SK-N-SH (cell line): ENCODE measurements around the gene DEAF1. TPM values are rescaled to one million over a fixed set of nuclear protein-coding genes. Genes with fewer than 3 reads are reported as not detected.

Experiments used
- CTCF ChIA-PET: fragments of 300-600, 350-600 bp; formaldehyde crosslinking; extraction: SDS; loops from one replicate; lab custom pipeline; 2021; lab: Yijun Ruan, JAX
- POLR2A ChIA-PET: fragments of 350-600 bp; sonication (Branson Sonifier 250); formaldehyde crosslinking; extraction: SDS; loops from one replicate; lab custom pipeline; 2020; ENCODE audit warnings: antibody characterized with exemption, inconsistent platforms; lab: Yijun Ruan, JAX
- DNase-seq: peaks from one replicate; pipeline ENCODE4 v3.0.0; 2012
- H2AFZ ChIP-seq: fragments of 200-600 bp; sonication (generic); 2 replicates; pipeline ENCODE4 v1.8.1; 2016; ENCODE audit warnings: antibody characterized with exemption, mild to moderate bottlenecking, low read depth
- H3F3A ChIP-seq: fragments of 200-600 bp; sonication (generic); replicated peaks from 2 replicates; pipeline ENCODE3; 2016; ENCODE audit warnings: antibody characterized with exemption, mild to moderate bottlenecking; ENCODE audit not compliant: insufficient read depth
- H3K27ac ChIP-seq, 2 experiments: fragments of 200-500 bp in 1 of 2; fragments of 200-600 bp in 1 of 2; sonication (Bioruptor generic) in 1 of 2; sonication (generic), shearing (Covaris generic) in 1 of 2; 2 replicates each; pipeline versions ENCODE4 v1.5.1 to v1.6.1; 2014 to 2016; ENCODE audit warnings: low read depth in 2 of 2, inconsistent platforms in 1 of 2, low read length in 1 of 2, mild to moderate bottlenecking in 1 of 2, mixed read lengths in 1 of 2
- H3K27me3 ChIP-seq: fragments of 200-600 bp; sonication (generic), shearing (Covaris generic); 2 replicates; pipeline ENCODE4 v1.6.1; 2016; ENCODE audit warnings: mixed run types; ENCODE audit not compliant: insufficient read depth
- H3K36me3 ChIP-seq, 2 experiments: fragments of 200-500 bp in 1 of 2; fragments of 200-600 bp in 1 of 2; sonication (Bioruptor generic) in 1 of 2; sonication (generic) in 1 of 2; replicated peaks in 1 of 2; 2 replicates each; pipeline versions ENCODE3 to v1.5.1; 2014 to 2016; ENCODE audit warnings: low read length in 1 of 2, mild to moderate bottlenecking in 1 of 2; ENCODE audit not compliant: insufficient read depth in 2 of 2, control insufficient read depth in 1 of 2
- H3K4me1 ChIP-seq, 2 experiments: fragments of 200-500 bp in 1 of 2; fragments of 200-600 bp in 1 of 2; sonication (Bioruptor generic) in 1 of 2; sonication (generic), shearing (Covaris generic) in 1 of 2; 2 replicates each; pipeline versions ENCODE4 v1.5.1 to v1.6.1; 2014 to 2016; ENCODE audit warnings: low read depth in 1 of 2, low read length in 1 of 2, mixed run types in 1 of 2; ENCODE audit not compliant: insufficient read depth in 2 of 2, control insufficient read depth in 1 of 2
- H3K4me2 ChIP-seq: fragments of 200-600 bp; sonication (generic), shearing (Covaris generic); 2 replicates; pipeline ENCODE4 v1.6.1; 2017; ENCODE audit warnings: mixed run types
- H3K4me3 ChIP-seq, 2 experiments: fragments of 200-500 bp in 1 of 2; fragments of 200-600 bp in 1 of 2; sonication (Bioruptor generic) in 1 of 2; sonication (generic), shearing (Covaris generic) in 1 of 2; 2 replicates each; pipeline versions ENCODE4 v1.5.1 to v1.8.1; 2014 to 2016; ENCODE audit warnings: low read depth in 2 of 2, inconsistent platforms in 1 of 2, low read length in 1 of 2, mild to moderate bottlenecking in 1 of 2, mixed read lengths in 1 of 2, moderate library complexity in 1 of 2
- H3K79me2 ChIP-seq: fragments of 200-600 bp; sonication (generic); 2 replicates; pipeline ENCODE4 v1.8.1; 2017; ENCODE audit warnings: mild to moderate bottlenecking; ENCODE audit not compliant: insufficient read depth
- H3K9ac ChIP-seq: fragments of 200-600 bp; sonication (generic); 2 replicates; pipeline ENCODE4 v1.6.1; 2017; ENCODE audit warnings: mixed run types
- H3K9me2 ChIP-seq: fragments of 200-600 bp; sonication (generic); 2 replicates; pipeline ENCODE4 v1.6.1; 2017; ENCODE audit warnings: mixed run types
- H3K9me3 ChIP-seq: fragments of 200-600 bp; sonication (generic); 2 replicates; pipeline ENCODE4 v1.6.1; 2017; ENCODE audit warnings: mixed run types, mild to moderate bottlenecking, moderate library complexity
- H4K20me1 ChIP-seq: fragments of 200-600 bp; sonication (generic); 2 replicates; pipeline ENCODE4 v1.6.1; 2017; ENCODE audit warnings: mild to moderate bottlenecking, mixed run types; ENCODE audit not compliant: insufficient read depth
- CHD2 ChIP-seq: fragments of 150-350 bp; IDR thresholded peaks from 2 replicates; pipeline ENCODE4 v1.6.1; 2018; ENCODE audit warnings: low read length; ENCODE audit not compliant: partially characterized antibody
- EP300 ChIP-seq, 2 experiments: IDR thresholded peaks; 2 replicates each; pipeline versions ENCODE4 v1.4.0 to v1.6.1; 2012; ENCODE audit warnings: borderline replicate concordance in 1 of 2, low read depth in 1 of 2, low read length in 1 of 2
- FOXM1 ChIP-seq: IDR thresholded peaks from 2 replicates; pipeline ENCODE4 v1.4.0; 2012; ENCODE audit warnings: low read depth, mild to moderate bottlenecking
- GABPA ChIP-seq: IDR thresholded peaks from 2 replicates; pipeline ENCODE4 v1.4.0; 2012; ENCODE audit warnings: low read depth, mild to moderate bottlenecking
- POLR2AphosphoS5 ChIP-seq: IDR thresholded peaks from 2 replicates; pipeline ENCODE4 v1.6.1; 2012; ENCODE audit warnings: low read depth, low read length
- RAD21 ChIP-seq: IDR thresholded peaks from 2 replicates; pipeline ENCODE4 v1.6.1; 2012; ENCODE audit warnings: mild to moderate bottlenecking, low read length
- RCOR1 ChIP-seq: fragments of 150-350 bp; IDR thresholded peaks from 2 replicates; pipeline ENCODE4 v1.6.1; 2017; ENCODE audit warnings: antibody characterized with exemption, low read length
- RFX5 ChIP-seq: IDR thresholded peaks from 2 replicates; pipeline ENCODE4 v1.6.1; 2012; ENCODE audit warnings: mild to moderate bottlenecking, improper control_type of control experiment, low read length
- WGBS: methylation state at CpG from one replicate; pipeline ENCODE4 v1.1.6; 2017; ENCODE audit warnings: low lambda C conversion rate; 5-methylcytosine and 5-hydroxymethylcytosine counted together
- polyA plus RNA-seq, 3 experiments: library from polyadenylated mRNA; depleted of rRNA; stranded (reverse); fragments of >200 nt; gene quantifications; 2 replicates each; pipeline ENCODE4 v1.2.3, GENCODE V29; 2012
- TF ChIP-seq, protein P1 (sequence below): IDR thresholded peaks from 2 replicates; pipeline ENCODE4 v1.4.0; 2012; ENCODE audit warnings: low read depth, borderline replicate concordance
- TF ChIP-seq, protein P2 (sequence below): IDR thresholded peaks from 2 replicates; pipeline ENCODE4 v1.4.0; 2012; ENCODE audit warnings: low read depth, borderline replicate concordance
- TF ChIP-seq, protein P3 (sequence below): IDR thresholded peaks from 2 replicates; pipeline ENCODE4 v1.4.0; 2012; ENCODE audit warnings: low read depth

The DEAF1 gene
- polyA plus RNA-seq, 1 of the 3 experiments (the other 2 are of a cell fraction): 40.6 TPM

DNA sequence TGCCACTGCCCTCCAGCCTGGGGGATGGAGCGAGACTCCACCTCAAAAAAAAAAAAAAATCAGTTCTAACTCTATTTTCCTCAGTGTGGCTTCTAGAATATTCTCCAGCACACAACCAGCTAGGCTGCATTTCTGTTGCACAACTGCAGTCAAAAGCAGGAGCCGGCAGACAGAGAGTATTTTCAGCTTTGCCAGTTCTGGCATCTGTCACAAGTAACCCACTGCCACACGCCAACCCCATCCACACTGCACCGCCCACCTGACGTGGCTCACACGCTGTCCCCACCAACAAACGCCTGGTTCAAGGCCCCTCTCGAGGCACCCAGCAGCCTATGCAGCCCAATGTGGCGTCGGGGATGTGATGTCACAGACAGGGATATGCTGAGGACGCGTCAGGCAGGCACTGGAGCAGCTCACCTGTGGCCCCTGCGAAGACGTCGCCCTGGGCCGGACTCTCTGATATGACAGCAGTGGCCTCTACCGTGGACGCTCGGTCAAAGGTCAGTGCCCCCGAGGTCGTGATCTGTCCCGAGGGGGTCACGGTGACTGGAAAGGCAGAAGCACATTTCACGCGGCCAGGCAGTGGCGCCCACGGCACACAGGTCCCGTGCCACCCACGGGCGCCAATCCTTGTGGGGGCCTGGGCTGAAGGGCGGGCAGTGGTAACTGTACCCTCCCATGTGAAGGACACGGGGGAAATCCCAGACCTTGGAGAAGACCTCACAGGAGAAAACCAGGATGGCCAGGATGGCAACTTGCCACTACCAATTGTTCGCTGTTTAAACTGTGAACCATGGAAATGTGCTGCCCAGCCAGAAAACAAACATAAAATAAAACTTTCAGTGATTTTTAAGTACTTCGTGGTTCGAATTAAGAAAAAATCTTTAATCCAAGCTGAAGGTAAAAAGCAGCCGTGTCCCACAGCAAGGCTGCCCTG lies 15.5 kb downstream of the DEAF1 start:
- no peaks in the 10 kb centered on the region for H3K9me2 ChIP-seq
- H3K9me3 ChIP-seq: no peaks in the 10 kb centered on the region
- H3F3A ChIP-seq: no peaks in the 10 kb centered on the region
- H3K27ac ChIP-seq: no peak overlapping the region
- no peaks in the 10 kb centered on the region for H3K79me2 ChIP-seq
- CTCF ChIA-PET: interaction anchor here (1.0 to 1.3 kb wide), 3 partner anchors 42 to 44 kb away, joined by 3 to 5 read pairs (median 3); no protein-coding TSS in a partner anchor
- H2AFZ ChIP-seq: no peak overlapping the region
- H3K4me3 ChIP-seq: no peak overlapping the region
- H3K36me3 ChIP-seq: peaks cover 21 to 39% of the 10 kb centered on the region in 2 experiments
- POLR2A ChIA-PET: no interaction called here
- no peak overlapping the region for H3K9ac ChIP-seq
- WGBS: 96% methylated on average over 32 of the region's 36 CpGs
- no peaks in the 10 kb centered on the region for H4K20me1 ChIP-seq
- peaks cover 0 to 12% of the 10 kb centered on the region in 2 experiments; a peak in 1 of 4 replicates for H3K4me1 ChIP-seq
- no peak for DNase-seq
- H3K4me2 ChIP-seq: no peak overlapping the region
- TF ChIP-seq RAD21 (no peak), RFX5 (no peak), CHD2 (no peak)
- H3K27me3 ChIP-seq: no peaks in the 10 kb centered on the region

DNA sequence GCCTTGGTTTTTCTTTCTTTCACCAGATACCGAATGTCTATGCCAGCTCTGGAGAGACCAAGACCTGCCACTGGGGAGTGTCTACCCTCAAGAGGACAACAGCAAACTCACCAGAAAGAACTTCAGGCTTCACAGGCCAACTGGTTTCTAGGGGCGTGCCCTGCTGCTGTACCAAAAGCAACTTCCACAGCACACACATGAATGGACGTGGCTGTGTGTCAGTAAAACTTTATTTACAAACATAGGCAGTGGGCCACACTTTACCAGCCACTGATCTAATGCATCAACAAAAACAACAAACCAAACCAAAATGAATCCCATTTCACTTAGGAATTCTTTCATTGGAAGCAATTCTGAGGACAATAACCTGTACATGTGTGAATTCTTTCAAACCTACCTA lies 16.7 kb downstream of the DEAF1 start:
- no peak overlapping the region for H3K9ac ChIP-seq
- DNase-seq: no peak
- no peaks in the 10 kb centered on the region for H3K9me2 ChIP-seq
- no peaks in the 10 kb centered on the region for H3F3A ChIP-seq
- POLR2A ChIA-PET: no interaction called here
- TF ChIP-seq, protein P1, sequence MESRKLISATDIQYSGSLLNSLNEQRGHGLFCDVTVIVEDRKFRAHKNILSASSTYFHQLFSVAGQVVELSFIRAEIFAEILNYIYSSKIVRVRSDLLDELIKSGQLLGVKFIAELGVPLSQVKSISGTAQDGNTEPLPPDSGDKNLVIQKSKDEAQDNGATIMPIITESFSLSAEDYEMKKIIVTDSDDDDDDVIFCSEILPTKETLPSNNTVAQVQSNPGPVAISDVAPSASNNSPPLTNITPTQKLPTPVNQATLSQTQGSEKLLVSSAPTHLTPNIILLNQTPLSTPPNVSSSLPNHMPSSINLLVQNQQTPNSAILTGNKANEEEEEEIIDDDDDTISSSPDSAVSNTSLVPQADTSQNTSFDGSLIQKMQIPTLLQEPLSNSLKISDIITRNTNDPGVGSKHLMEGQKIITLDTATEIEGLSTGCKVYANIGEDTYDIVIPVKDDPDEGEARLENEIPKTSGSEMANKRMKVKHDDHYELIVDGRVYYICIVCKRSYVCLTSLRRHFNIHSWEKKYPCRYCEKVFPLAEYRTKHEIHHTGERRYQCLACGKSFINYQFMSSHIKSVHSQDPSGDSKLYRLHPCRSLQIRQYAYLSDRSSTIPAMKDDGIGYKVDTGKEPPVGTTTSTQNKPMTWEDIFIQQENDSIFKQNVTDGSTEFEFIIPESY: no peak
- TF ChIP-seq, protein P2, sequence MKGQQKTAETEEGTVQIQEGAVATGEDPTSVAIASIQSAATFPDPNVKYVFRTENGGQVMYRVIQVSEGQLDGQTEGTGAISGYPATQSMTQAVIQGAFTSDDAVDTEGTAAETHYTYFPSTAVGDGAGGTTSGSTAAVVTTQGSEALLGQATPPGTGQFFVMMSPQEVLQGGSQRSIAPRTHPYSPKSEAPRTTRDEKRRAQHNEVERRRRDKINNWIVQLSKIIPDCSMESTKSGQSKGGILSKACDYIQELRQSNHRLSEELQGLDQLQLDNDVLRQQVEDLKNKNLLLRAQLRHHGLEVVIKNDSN: no peak
- no peak for TF ChIP-seq FOXM1
- no peak for TF ChIP-seq RCOR1
- TF ChIP-seq EP300 (IDR thresholded peaks at IDR 0.05; ENCODE audit: borderline replicate concordance in 1 of 2, low read depth in 1 of 2, low read length in 1 of 2): no peak
- TF ChIP-seq POLR2AphosphoS5: no peak
- TF ChIP-seq RFX5: no peak
- no peak for TF ChIP-seq GABPA
- TF ChIP-seq, protein P3, sequence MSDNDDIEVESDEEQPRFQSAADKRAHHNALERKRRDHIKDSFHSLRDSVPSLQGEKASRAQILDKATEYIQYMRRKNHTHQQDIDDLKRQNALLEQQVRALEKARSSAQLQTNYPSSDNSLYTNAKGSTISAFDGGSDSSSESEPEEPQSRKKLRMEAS: no peak
- H3K79me2 ChIP-seq: no peaks in the 10 kb centered on the region
- WGBS: 81% methylated on average over 2 of the region's 3 CpGs
- H3K27ac ChIP-seq: no peak overlapping the region
- no peak overlapping the region for H3K4me2 ChIP-seq
- no peak overlapping the region for H3K4me3 ChIP-seq
- no peaks in the 10 kb centered on the region for H3K9me3 ChIP-seq
- CTCF ChIA-PET: interaction anchor here (1.0 kb wide), 1 partner anchor 44 kb away, joined by 3 read pairs; no protein-coding TSS in a partner anchor
- peaks cover 17 to 37% of the 10 kb centered on the region in 2 experiments for H3K36me3 ChIP-seq
- no peak overlapping the region for H2AFZ ChIP-seq
- no peaks in the 10 kb centered on the region for H4K20me1 ChIP-seq
- H3K4me1 ChIP-seq: peaks cover 0 to 12% of the 10 kb centered on the region in 2 experiments; a peak in 1 of 4 replicates
- H3K27me3 ChIP-seq: no peaks in the 10 kb centered on the region
